ENCODE measurements around the gene IRF6.

DNA sequence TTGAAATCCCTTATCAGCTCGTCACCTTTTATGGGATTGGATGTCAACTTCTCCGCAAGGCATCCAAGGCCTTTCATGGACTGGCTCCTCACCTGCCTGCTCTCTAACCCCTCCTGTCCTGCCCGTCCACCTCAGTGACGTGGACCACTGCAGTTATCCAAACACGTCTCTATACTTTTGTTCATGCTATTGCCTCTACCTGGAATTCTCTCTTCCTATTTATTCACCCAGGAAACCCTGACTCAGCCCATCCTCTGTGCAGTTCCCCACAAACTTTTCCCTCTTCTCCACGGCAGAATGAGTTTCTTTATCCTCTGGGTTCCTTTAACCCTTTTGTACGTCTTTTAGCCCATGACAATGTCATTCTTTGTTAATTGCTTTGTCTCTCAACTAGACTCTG, 16.8 kb upstream of the IRF6 start:
- no peak for TF ChIP-seq EZH2 (IDR thresholded peaks at IDR 0.05; ENCODE audit: borderline replicate concordance, low read length)
- TF ChIP-seq, protein P1, sequence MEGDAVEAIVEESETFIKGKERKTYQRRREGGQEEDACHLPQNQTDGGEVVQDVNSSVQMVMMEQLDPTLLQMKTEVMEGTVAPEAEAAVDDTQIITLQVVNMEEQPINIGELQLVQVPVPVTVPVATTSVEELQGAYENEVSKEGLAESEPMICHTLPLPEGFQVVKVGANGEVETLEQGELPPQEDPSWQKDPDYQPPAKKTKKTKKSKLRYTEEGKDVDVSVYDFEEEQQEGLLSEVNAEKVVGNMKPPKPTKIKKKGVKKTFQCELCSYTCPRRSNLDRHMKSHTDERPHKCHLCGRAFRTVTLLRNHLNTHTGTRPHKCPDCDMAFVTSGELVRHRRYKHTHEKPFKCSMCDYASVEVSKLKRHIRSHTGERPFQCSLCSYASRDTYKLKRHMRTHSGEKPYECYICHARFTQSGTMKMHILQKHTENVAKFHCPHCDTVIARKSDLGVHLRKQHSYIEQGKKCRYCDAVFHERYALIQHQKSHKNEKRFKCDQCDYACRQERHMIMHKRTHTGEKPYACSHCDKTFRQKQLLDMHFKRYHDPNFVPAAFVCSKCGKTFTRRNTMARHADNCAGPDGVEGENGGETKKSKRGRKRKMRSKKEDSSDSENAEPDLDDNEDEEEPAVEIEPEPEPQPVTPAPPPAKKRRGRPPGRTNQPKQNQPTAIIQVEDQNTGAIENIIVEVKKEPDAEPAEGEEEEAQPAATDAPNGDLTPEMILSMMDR (IDR thresholded peaks at IDR 0.05; ENCODE audit: low read length), result no peak

Data from OCI-LY1 (cell line).